ENCODE data around the gene PSMB1. TPM values are rescaled to one million over a fixed set of nuclear protein-coding genes. Genes with fewer than 3 reads are reported as not detected.

Gene PSMB1
- 386 and 423 TPM in 2 replicates for total RNA-seq

GRCh38 chr6:170552765-170553533, at the start of gene PSMB1:
Gene PSMB1, minus strand, starts transcription at chr6:170553307. Its CDS starts 65 bp downstream, at chr6:170553242.

GRCh38 chr6:170584181-170584953, 31.3 kb upstream of the PSMB1 start, which contains the start of gene PDCD2:
Gene PDCD2, minus strand, starts transcription at chr6:170584637. Its CDS starts 56 bp downstream, at chr6:170584581.

GRCh38 chr6:170554013-170554795, 1.1 kb upstream of the PSMB1 start, which contains the start of gene TBP:
Gene TBP, plus strand, starts transcription at chr6:170554369. Its CDS starts 2,661 bp downstream, at chr6:170557030.

Other genes starting within 250 kb of the PSMB1 start
- 8.0 and 9.1 TPM in 2 replicates for gene FAM120B, start 246.5 kb downstream of the PSMB1 start, total RNA-seq
- 14.3 TPM in 2 replicates for gene TBP, start 1.1 kb upstream of the PSMB1 start, total RNA-seq
- gene PDCD2, start 31.3 kb upstream of the PSMB1 start, total RNA-seq = 79.5 and 92.9 TPM in 2 replicates